Uterus (tissue), 2 donors: ENCODE data around the gene MOCOS.

Experiments used
- POLR2A ChIP-seq, 2 donors: fragments of 450-650 bp; IDR thresholded peaks; one replicate each; pipeline ENCODE4 v1.6.1; 2016; ENCODE audit warnings: antibody characterized with exemption in 2 of 2, mild to moderate bottlenecking in 1 of 2, moderate library complexity in 1 of 2
- TF ChIP-seq, protein P1 (sequence below), 4 experiments: fragments of 200-600 bp in 2 of 4; fragments of 450-650 bp in 2 of 4; sonication (generic) in 2 of 4; IDR thresholded peaks; one replicate each; pipeline ENCODE4 v1.5.1; 2016 to 2019; ENCODE audit warnings: antibody characterized with exemption in 4 of 4, mild to moderate bottlenecking in 2 of 4, moderate library complexity in 1 of 4

DNA sequence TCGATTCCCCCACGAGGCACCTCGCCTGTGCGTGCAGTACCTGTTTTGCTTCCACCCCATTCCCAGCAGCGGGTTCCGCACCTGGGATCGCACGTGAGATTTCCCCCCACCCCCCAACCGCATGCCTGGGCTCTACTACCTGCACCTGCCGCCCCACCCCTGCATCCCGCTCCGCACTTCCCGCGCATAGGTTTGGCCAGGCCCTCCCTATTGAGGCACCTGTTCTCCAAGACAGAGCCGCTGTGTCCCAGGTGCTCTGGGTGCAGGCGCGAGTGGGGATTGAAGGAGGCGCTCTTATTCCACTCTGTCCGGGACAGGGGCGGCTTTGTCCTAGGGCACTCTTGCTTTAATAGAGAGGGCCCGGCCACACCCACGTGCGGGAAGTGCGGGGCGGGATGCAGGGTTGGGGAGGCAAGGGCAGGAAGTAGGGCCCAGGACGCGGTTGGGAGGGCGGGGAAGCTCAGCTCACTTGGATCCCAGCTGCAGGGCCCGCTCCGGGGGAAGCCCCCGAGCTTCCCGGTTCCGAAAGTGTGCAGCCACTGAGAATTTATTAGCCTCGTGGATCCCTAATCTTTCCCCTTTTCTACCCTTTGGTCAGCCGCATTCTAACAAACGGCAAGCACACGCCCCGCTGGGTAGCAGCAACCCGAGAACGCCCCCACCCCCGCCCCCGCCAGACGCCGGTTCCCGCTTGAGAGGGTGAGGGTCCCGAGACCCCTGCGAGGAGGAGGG is 670 bp upstream of the MOCOS start:
- TF ChIP-seq, protein P1, sequence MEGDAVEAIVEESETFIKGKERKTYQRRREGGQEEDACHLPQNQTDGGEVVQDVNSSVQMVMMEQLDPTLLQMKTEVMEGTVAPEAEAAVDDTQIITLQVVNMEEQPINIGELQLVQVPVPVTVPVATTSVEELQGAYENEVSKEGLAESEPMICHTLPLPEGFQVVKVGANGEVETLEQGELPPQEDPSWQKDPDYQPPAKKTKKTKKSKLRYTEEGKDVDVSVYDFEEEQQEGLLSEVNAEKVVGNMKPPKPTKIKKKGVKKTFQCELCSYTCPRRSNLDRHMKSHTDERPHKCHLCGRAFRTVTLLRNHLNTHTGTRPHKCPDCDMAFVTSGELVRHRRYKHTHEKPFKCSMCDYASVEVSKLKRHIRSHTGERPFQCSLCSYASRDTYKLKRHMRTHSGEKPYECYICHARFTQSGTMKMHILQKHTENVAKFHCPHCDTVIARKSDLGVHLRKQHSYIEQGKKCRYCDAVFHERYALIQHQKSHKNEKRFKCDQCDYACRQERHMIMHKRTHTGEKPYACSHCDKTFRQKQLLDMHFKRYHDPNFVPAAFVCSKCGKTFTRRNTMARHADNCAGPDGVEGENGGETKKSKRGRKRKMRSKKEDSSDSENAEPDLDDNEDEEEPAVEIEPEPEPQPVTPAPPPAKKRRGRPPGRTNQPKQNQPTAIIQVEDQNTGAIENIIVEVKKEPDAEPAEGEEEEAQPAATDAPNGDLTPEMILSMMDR (IDR thresholded peaks at IDR 0.05): no peak
- no peak for TF ChIP-seq POLR2A (IDR thresholded peaks at IDR 0.05)
